GM18508 (cell line): ENCODE results near the gene ASTN2.
"Not testable (repeated sequence)": the region's sequence is repeated elsewhere in the genome, so short reads cannot be mapped to it uniquely, and the experiment has no call there.

ENCODE experiments used
- ATAC-seq: cut with Tn5 transposase; IDR thresholded peaks from one replicate; pipeline ENCODE4 v1.9.1; 2021; ENCODE audit warnings: moderate number of reproducible peaks; ENCODE audit not compliant: insufficient read depth, unreplicated experiment

The ASTN2 gene

DNA sequence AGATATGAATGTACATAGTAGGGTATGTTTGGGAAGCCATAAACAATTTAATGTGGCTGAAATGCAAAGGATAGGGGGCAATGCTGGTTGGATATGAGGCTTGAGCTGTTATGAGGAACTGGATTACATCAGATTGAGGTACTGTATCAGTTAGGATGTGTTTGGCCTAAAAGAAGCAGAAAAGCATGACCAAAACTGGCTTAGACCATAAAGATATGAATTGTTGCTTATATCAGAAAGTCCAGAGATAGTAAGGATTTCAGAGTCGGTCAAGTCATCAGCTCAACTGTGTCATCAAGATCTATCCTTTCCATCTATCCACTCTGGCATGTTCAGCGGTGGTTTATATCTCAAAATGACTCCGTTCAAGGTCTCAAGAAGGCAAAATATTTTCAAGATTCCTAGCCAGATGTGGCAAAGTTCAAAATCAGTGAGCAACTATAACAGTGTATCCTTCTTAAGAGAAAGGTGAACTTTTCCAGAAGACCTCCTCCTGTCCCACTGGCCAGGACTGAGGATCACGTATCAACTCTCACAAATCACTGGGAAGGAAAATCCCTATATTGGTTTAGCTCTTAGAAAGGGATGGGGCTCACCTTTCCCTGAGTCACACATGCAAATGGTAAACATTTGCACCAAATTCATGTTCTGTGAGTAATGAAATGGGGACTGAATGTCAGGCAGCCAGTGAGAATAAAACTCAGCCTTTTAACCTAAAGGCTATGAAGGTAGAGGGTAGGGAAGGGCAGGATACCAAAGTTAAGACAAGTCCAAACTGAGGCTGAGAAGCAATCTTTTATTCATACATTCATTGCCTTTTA, 469.9 kb downstream of the ASTN2 start:
- no peak for ATAC-seq

GRCh38 chr9:116943970-116944369, 470.9 kb downstream of the ASTN2 start:
- ATAC-seq: no peak

- no peak for ATAC-seq
These were observed 472.2 kb downstream of the ASTN2 start for GRCh38 chr9:116942593-116943061.

GRCh38 chr9:116941266-116941665, 473.6 kb downstream of the ASTN2 start:
- no peak for ATAC-seq

GRCh38 chr9:116940614-116941215, 474.1 kb downstream of the ASTN2 start:
- ATAC-seq: no peak

- ATAC-seq: peak; percentile 47
These were observed 475.2 kb downstream of the ASTN2 start for GRCh38 chr9:116939614-116940013.

- no peak for ATAC-seq
These were observed 475.7 kb downstream of the ASTN2 start for GRCh38 chr9:116939161-116939560.

DNA sequence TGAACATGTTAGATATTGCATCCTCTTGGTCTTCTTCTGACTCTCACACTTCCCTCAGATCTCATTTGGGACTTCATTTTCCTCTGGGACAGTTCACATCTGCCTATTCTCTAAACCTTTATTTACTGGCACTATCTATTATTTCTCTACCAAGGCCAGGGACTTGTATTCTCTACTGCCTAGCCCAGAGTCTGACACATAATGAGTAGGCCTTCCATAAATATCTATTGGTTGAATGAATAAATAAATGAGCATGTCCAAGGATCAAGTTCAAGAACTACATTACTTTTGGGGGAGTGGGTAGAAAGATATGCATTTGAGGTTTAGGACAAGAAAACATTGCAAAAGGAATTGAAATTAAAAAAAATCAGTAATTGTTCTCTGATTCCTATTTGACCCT, 477.5 kb downstream of the ASTN2 start:
- ATAC-seq: no peak

DNA sequence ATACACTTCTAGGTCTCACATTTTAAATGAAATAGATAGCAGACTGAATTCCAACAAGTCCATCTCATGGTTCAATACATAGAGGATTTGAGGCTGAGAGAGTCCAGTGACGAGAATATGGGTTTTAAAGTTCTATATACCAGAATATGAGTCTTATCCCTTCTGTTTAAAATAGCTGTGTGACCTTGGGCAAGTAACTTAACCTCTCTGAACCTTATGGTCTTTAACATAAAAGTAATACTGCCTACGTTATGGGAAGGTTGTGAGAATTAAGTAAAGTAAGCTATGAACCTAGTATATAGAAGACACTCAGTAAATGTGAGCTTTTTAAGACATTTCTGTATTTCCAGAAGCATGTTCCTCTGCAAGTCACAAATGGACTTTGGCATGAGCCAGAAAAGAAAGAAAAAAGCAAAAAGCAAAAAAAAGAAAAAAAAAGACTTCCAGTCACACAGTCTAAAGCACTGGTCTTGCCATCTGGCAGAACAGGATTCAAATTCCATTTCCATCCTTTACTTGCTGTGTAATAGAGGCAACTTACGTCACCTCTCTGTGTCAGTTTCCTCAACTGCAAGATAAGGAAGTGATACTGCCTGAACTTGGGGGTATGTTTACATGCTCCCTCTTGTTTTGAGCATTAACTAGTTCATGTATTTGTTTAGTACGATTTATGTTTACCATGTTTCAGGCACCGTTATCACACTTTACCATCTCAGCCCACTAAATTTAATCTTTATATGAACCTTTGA, 479.5 kb downstream of the ASTN2 start:
- ATAC-seq: no peak

DNA sequence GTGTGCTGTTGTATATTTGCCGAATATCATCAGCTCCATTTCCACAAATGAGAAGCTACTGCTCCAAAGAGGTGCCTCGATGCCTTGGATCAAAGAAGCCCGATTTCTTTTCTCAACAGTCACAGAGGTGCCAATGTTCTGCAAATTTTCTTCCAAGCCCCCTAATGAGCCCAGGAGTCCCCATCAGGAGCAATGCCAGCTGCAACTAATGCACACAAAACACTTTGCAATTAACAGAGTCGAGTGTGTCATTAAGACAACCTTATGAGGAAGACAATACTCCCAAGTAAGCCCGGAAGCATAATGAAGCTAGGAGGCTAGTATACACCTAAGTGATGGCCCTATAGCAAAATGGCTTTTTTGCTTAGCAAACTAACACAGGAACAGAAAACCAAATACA, 480.7 kb downstream of the ASTN2 start:
- no peak for ATAC-seq

- ATAC-seq: no peak
These were observed 481.6 kb downstream of the ASTN2 start for GRCh38 chr9:116933251-116933650.

- no peak for ATAC-seq
These were observed 485.2 kb downstream of the ASTN2 start for GRCh38 chr9:116929621-116930020.

GRCh38 chr9:116928884-116929283, 486.0 kb downstream of the ASTN2 start:
- ATAC-seq: no peak

DNA sequence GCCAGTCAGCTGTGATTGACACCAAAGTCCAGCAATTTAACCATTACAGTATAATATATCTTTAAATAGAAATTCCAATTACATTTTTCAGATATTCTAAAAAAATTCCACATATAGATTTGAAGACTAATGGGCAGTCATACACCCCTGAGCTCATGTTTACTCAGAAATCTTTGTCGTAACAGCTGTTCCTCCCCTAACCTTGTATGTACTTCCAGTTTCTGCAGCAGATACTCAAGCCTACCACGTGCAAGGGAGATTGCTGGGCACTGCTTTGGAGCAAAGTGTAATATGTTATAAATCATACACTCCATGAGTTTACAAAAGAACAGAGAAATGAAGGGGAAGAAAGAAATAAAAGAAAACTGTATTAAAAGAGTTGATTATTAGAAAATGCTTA, 486.6 kb downstream of the ASTN2 start:
- ATAC-seq: no peak

DNA sequence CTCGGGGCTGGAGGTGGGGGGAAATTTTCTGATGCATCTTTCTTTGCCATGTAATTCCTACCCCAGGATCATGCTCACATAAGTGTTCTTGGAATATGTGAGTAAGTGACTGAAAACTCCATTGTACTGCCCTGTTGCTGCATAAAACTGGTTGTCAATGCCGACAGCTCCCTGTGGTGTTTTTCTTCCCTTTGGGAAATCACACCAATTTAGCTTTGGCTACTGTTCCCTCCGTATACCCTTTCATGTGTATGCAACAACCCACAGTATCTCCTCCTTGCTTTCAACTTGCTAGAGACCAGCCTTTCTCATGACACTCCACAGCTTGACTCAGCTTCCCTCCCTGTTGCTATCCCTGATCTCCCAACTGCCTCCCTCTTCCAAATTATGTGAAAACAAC, 487.1 kb downstream of the ASTN2 start:
- ATAC-seq: no peak

GRCh38 chr9:116925121-116925520, 489.7 kb downstream of the ASTN2 start:
- no peak for ATAC-seq

DNA sequence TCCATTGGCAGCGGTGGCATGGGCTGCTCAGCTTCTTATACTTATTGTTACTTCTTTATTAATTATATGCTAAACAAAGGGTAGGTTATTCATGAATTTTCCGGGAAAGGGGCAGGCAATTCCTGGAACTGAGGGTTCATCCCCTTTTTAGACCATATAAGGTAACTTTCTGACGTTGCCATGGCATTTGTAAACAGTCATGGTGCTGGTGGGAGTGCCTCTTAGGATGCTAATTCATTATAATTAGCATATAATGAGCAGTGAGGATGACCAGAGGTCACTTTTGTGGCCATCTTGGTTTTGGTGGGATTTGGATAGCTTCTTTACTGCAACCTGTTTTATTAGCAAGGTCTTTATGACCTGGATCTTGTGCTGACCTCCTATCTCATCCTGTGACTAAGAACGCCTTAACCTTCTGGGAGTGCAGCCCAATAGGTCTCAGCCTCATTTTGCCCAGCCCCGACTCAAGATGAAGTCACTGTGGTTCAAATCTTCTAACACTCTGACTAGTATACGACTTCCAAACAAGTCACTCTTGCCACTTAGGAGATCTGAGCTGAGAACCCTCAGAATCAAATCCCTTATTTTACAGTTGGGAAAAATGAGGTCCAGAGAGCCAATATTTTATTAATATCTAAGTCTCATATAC, 490.3 kb downstream of the ASTN2 start:
- ATAC-seq: no peak

DNA sequence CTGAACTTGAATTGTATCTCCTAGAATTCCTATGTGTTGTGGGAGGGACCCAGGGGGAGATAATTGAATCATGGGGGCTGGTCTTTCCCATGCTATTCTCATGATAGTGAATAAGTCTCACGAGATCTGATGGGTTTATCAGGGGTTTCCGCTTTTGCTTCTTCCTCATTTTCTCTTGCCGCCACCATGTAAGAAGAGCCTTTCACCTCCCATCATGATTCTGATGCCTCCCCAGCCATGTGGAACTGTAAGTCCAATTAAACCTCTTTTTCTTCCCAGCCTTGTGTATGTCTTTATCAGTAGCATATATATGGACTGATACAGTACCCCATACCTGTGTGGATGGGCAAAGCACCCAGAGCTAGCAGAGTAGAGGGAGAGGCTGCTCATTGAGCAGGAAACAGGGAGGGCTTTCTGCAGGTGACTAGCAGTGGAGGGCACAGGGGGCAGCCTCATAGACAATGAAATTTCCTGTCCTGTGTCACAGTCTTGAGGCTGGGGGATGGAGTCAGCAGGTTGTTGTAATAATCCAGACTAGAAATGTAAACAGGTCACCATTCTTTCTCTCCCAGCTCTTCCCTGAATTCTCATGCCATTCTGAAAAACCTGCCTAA, 496.9 kb downstream of the ASTN2 start:
- ATAC-seq: not testable (repeated sequence)

GRCh38 chr9:116913536-116913935, 501.3 kb downstream of the ASTN2 start:
- no peak for ATAC-seq

DNA sequence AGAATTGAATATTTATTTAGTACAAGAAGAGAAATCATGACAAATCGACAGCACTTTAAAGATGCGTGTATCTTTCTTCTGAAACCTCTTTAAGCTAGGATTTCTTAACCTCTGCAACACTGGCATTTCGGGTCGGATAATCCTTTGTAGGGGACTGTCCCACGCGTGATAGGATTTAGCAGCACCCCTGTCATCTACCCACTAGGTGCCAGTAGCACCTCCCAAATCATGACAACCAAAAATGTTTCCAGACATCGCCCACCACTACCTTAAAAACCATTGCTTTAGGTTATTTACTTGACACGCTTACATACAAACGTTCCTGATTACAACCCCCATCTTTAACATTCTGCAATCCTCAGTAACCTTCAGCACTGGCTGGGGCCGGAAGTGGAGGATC, 504.7 kb downstream of the ASTN2 start:
- no peak for ATAC-seq
